Gastrocnemius medialis (tissue), 4 donors: ENCODE results near the gene NPAS4.

Source experiments
- CTCF ChIP-seq, 5 experiments: fragments of 450-650 bp in 3 of 5; fragments of 200-600 bp in 2 of 5; sonication (generic) in 2 of 5; IDR thresholded peaks in 4 of 5; conservative IDR thresholded peaks in 1 of 5; 1 replicate in 4 of 5; 2 replicates in 1 of 5; pipeline ENCODE4 v1.5.1; 2016 to 2019; ENCODE audit warnings: antibody characterized with exemption in 5 of 5, mild to moderate bottlenecking in 3 of 5, moderate library complexity in 3 of 5
- POLR2A ChIP-seq, 2 donors: fragments of 450-650 bp; IDR thresholded peaks; one replicate each; pipeline ENCODE4 v1.6.1; 2017; ENCODE audit warnings: antibody characterized with exemption in 2 of 2, mild to moderate bottlenecking in 2 of 2, moderate library complexity in 2 of 2

GRCh38 chr11:66420671-66421476 is at the start of gene NPAS4:
- TF ChIP-seq CTCF (IDR thresholded peaks at IDR 0.05 in 4 of 5, conservative IDR thresholded peaks at IDR 0.05 in 1 of 5) (no peak), POLR2A (IDR thresholded peaks at IDR 0.05) (no peak)
